ENCODE results near the gene POMP. TPM values are rescaled to one million over a fixed set of nuclear protein-coding genes. Genes with fewer than 3 reads are reported as not detected.

The POMP gene
- total RNA-seq, 2 donors from 2014 or later, result 70.8 to 73.3 TPM

DNA sequence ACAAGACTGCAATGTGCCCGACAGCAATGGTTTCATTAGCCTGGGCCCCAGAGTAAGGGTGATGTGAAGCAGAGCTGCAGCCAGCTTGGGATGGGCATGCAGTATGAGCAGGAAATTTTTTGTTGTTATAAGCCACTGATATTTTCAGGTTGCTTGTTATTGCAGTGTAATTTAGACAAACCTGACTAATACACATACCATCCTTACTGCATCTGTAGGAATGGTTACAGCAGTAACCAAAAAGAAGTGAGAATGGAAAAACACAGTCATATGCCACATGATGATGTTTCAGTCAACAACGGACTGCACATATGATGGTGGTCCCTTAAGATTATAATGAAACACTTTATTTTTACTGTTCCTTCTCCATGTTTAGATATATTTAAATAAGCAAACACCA is 8.6 kb upstream of the POMP start:
- Mint-ChIP-seq H3K4me1 (ENCODE audit: low read depth) (peaks cover 46% of the 10 kb centered on the region), H3K27me3 (ENCODE audit: low read depth) (no peaks in the 10 kb centered on the region), H3K4me3 (peak overlapping the region in 1 of 2 donors; percentile 29), H3K27ac (peak overlapping the region; percentile 14), H3K9me3 (no peaks in the 10 kb centered on the region), H3K36me3 (ENCODE audit: insufficient read depth in 2 of 2) (peaks cover 2 to 5% of the 10 kb centered on the region in 2 donors)
- DNase-seq, result no peak
- ATAC-seq (replicated peaks in 1 of 2), result peak; percentile 78 to 82

DNA sequence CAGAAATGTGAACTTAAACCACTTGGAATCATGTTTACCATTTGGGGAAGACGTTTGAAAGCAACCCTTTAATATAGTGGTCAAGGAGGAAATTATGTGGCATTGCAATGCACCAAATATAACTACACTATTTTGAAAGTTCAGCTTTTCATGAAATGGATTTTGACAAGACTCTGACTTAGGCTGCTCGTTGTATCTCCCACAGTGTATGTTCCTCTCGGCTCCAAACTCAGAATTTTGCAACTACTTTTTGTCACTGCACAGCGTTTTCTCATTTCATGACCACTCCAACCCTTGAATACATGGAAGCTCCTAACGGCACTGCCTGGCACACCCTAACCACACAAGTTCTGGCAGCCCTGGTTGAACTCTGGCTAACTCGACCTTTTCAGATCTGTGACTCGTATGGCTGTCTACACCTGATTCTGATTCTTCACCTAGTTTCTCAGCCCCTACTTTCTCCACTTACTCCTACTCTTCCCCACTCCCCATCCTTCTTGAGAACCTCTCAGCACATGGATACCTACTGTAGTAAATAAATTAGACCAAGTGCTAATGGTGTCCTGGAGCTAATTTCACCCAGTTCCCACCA is 7.0 kb upstream of the POMP start:
- no peaks in the 10 kb centered on the region for H3K9me3 Mint-ChIP-seq
- ATAC-seq (replicated peaks in 1 of 2) (peak in 1 of 2 donors; percentile 30), DNase-seq (no peak)
- H3K36me3 Mint-ChIP-seq (ENCODE audit: insufficient read depth in 2 of 2), result peaks cover 2 to 6% of the 10 kb centered on the region in 2 donors
- H3K4me3 Mint-ChIP-seq, result no peak overlapping the region
- no peaks in the 10 kb centered on the region for H3K27me3 Mint-ChIP-seq (ENCODE audit: low read depth)
- H3K4me1 Mint-ChIP-seq (ENCODE audit: low read depth), result peaks cover 62% of the 10 kb centered on the region
- no peak overlapping the region for H3K27ac Mint-ChIP-seq

DNA sequence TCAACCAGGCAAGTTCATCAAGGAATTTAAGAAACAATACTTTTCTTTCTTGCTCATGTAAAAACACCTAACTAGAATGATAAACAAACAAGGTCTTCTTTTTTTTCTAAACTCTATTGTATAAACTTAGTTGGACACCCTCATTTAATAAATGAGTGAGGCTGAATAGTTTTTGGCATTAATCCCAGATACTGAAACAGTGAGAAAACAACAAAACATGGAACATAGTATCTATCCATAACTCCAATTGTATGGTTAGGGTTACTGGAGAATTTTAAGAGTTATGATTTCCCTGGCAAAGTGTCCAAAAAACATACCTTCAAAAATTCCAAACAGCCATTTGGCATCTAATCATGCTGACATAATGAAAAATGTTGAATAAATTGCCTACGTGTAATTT is 5.8 kb upstream of the POMP start:
- ATAC-seq (replicated peaks in 1 of 2) (no peak), DNase-seq (no peak)
- Mint-ChIP-seq H3K4me3 (no peak overlapping the region), H3K4me1 (ENCODE audit: low read depth) (peaks cover 67% of the 10 kb centered on the region), H3K27ac (no peak overlapping the region), H3K27me3 (ENCODE audit: low read depth) (no peaks in the 10 kb centered on the region), H3K9me3 (no peaks in the 10 kb centered on the region), H3K36me3 (ENCODE audit: insufficient read depth in 2 of 2) (peaks cover 4 to 6% of the 10 kb centered on the region in 2 donors)

DNA sequence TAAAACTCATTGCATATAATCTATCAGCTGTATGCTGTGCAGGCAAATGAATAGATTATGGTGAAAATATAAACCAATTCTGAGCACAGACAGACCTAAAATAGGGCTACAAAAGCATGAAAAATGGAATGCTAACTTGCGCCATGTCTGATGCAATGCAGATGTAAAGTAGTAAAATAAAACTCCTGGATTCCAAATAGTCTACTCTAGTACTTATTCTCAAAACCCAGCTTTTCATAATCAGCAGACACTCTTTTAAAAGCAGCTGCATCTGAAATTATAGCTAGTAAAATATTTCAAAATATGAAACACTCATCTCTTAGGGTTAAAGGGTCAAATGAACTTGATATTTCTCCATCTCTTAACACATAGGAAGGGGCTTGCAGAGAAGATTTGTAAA is 4.7 kb upstream of the POMP start:
- DNase-seq (no peak), ATAC-seq (replicated peaks in 1 of 2) (no peak)
- H3K27ac Mint-ChIP-seq, result no peak overlapping the region
- no peak overlapping the region for H3K4me3 Mint-ChIP-seq
- H3K27me3 Mint-ChIP-seq (ENCODE audit: low read depth), result no peaks in the 10 kb centered on the region
- peaks cover 66% of the 10 kb centered on the region for H3K4me1 Mint-ChIP-seq (ENCODE audit: low read depth)
- H3K9me3 Mint-ChIP-seq, result no peaks in the 10 kb centered on the region
- peaks cover 7 to 12% of the 10 kb centered on the region in 2 donors for H3K36me3 Mint-ChIP-seq (ENCODE audit: insufficient read depth in 2 of 2)

DNA sequence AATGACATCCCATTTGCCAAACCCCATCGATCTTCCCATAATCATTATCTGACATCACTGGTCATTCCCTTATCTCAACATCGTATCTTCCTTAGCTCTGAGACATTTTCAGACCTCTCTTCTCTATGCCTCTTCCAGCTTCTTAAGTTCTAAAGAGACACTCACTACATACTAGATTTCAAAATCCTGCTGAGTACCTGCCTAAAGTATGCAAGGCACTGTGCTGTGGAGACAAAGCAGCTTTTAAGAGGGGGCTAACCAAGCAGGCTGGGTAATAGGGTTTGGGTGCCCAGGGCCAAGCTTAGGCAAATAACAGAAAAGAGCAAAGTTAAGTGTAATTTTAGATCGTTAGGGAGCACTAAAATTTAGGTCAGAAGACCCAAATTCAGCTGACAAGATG is 3.4 kb upstream of the POMP start:
- Mint-ChIP-seq H3K9me3 (no peaks in the 10 kb centered on the region), H3K4me1 (ENCODE audit: low read depth) (peaks cover 62% of the 10 kb centered on the region), H3K27ac (peak overlapping the region; percentile 7), H3K36me3 (ENCODE audit: insufficient read depth in 2 of 2) (peaks cover 8 to 13% of the 10 kb centered on the region in 2 donors), H3K27me3 (ENCODE audit: low read depth) (no peaks in the 10 kb centered on the region), H3K4me3 (peak overlapping the region in 1 of 2 donors; percentile 2)
- no peak for ATAC-seq (replicated peaks in 1 of 2)
- DNase-seq, result no peak

DNA sequence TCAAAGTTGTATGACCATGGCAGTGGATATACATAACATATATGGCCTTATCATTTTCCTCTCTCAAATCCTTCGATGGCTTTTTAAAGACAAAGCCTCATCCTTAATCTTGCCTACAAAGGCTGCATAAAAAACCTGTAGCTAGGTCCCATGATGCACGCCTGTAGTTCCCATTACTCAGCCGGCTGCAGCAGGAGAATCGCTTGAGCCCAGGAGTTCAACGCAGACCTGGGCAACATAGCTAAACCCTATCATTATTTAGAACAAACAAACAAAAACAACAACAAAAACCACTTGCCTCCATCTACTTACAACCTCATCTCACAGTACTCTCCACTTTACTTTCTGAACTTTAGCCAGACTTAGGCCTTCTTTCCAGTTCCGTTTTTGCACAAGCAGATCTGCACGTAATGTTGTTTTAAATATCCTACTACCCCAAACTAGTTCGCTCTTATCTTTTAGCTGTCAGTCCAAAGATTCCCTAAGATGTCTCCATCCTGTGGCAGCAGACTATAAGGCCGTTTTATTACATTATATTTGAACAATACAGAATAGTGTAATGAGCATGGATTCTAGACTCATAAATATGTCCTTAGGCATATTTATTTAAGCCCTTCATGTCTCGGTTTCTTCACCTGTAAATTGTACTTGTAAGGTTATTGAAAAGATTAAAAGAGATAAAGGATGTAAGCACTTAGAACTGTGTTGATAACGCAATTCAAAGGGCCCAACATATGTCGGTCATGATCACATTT is 969 bp upstream of the POMP start:
- peaks cover 66% of the 10 kb centered on the region for H3K4me1 Mint-ChIP-seq (ENCODE audit: low read depth)
- no peak for ATAC-seq (replicated peaks in 1 of 2)
- H3K27me3 Mint-ChIP-seq (ENCODE audit: low read depth), result no peaks in the 10 kb centered on the region
- DNase-seq, result no peak
- H3K36me3 Mint-ChIP-seq (ENCODE audit: insufficient read depth in 2 of 2), result peaks cover 10 to 28% of the 10 kb centered on the region in 2 donors
- no peaks in the 10 kb centered on the region for H3K9me3 Mint-ChIP-seq
- peak overlapping the region; percentile 53 for H3K27ac Mint-ChIP-seq
- peak overlapping the region; percentile 87 to 95 for H3K4me3 Mint-ChIP-seq

DNA sequence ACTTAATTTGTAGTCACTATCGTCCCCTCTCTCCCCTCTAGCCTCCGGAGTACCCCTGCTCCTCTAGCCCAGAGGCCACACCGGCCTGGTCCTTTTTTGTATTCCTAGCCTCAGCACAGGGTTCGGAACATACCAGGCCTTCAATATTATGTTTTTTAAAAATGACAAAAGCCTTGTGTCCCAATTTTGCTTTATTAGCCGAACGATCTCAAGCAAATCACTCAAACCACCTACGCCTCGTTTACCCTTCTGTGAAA is 463 bp upstream of the POMP start:
- peak overlapping the region; percentile 53 for H3K27ac Mint-ChIP-seq
- H3K4me1 Mint-ChIP-seq (ENCODE audit: low read depth), result peaks cover 65% of the 10 kb centered on the region
- peaks cover 10 to 29% of the 10 kb centered on the region in 2 donors for H3K36me3 Mint-ChIP-seq (ENCODE audit: insufficient read depth in 2 of 2)
- DNase-seq (no peak), ATAC-seq (replicated peaks in 1 of 2) (no peak)
- H3K9me3 Mint-ChIP-seq, result no peaks in the 10 kb centered on the region
- peak overlapping the region; percentile 87 to 95 for H3K4me3 Mint-ChIP-seq
- no peaks in the 10 kb centered on the region for H3K27me3 Mint-ChIP-seq (ENCODE audit: low read depth)

DNA sequence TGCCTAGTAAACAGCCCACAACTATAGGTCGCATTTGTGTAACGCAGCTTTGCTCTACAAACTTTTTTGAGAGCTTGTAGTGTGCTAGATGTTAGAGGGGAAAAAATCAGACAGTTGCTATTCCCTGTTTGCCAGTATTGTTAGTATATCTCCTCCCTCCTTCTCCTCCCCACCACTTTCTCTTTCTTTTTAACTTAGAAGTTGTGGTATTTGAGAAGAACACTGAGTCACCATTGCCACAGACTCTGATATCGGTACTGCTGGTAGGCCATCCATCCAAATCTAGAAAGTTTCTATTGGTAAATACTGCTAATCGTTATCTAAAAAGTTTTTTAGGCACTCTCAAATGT is 666 bp downstream of the POMP start:
- no peaks in the 10 kb centered on the region for H3K27me3 Mint-ChIP-seq (ENCODE audit: low read depth)
- peaks cover 10 to 30% of the 10 kb centered on the region in 2 donors for H3K36me3 Mint-ChIP-seq (ENCODE audit: insufficient read depth in 2 of 2)
- peak; percentile 16 to 24 for DNase-seq
- H3K4me1 Mint-ChIP-seq (ENCODE audit: low read depth), result peaks cover 67% of the 10 kb centered on the region
- H3K4me3 Mint-ChIP-seq, result peak overlapping the region; percentile 87 to 95
- peak; percentile 80 to 85 for ATAC-seq (replicated peaks in 1 of 2)
- no peaks in the 10 kb centered on the region for H3K9me3 Mint-ChIP-seq
- peak overlapping the region; percentile 86 for H3K27ac Mint-ChIP-seq

DNA sequence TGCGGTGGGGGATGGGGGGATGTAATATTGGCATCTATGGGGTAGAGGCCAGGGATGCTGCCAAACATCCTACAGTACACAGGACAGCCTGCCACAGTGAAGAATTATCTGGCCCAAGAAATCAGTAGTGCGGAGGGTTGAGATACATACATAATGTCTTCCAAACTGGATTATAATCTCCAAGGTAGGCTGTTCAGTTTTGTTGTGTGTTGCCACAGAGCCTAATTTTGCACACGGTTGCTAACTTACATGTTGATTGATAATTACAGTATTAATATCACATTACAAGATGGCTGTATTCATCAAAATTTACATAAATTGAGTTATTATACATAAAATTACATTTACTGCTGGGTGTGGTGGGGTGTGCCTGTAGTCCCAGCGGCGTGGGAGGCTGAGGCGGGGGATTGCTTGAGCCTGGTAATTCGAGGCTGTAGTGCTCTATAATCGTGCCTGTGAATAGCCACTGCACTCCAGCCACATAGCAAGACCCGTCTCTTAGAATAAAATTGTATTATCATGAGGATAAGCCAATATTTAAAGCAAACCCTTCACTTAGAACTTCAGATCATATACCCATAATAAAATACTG is 8.1 kb downstream of the POMP start:
- Mint-ChIP-seq H3K27me3 (ENCODE audit: low read depth) (no peaks in the 10 kb centered on the region), H3K4me1 (ENCODE audit: low read depth) (peaks cover 26% of the 10 kb centered on the region), H3K4me3 (no peak overlapping the region), H3K9me3 (no peaks in the 10 kb centered on the region), H3K36me3 (ENCODE audit: insufficient read depth in 2 of 2) (peaks cover 24 to 59% of the 10 kb centered on the region in 2 donors), H3K27ac (peak overlapping the region; percentile 46)
- no peak for DNase-seq
- no peak for ATAC-seq (replicated peaks in 1 of 2)

DNA sequence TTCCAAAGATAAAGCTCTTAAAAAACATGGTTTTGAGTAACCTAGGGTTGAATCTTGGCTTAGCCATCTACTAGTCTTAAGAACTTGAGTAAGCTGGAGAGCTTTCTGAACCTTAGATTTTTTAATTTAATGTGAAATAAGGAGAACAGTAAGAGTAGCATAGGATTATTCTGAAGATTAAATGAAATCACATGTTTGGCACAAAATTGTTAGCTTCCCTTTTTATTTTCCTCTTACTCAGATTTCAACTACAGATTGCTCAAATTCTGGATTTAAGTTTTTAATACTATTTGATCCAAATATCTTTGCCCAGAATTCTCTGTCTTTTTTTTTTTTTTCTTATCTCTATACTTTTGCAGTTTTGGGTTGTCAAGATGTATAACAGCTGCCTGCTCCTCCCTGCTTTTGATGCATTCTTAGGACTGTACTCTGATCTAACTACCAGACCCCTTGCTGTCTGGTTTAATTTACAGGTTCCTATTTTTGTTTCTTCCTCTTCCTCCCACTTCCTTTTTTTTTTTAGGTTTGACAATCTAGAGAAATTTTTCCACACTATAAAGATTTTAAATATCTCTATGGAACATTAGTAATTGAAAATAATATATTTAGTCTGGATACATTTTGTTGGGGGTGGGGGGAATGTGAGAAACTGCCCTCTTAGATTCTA is 12.3 kb downstream of the POMP start:
- H3K4me1 Mint-ChIP-seq (ENCODE audit: low read depth), result peaks cover 12% of the 10 kb centered on the region
- no peak for ATAC-seq (replicated peaks in 1 of 2)
- peaks cover 20 to 55% of the 10 kb centered on the region in 2 donors for H3K36me3 Mint-ChIP-seq (ENCODE audit: insufficient read depth in 2 of 2)
- H3K27me3 Mint-ChIP-seq (ENCODE audit: low read depth), result no peaks in the 10 kb centered on the region
- H3K4me3 Mint-ChIP-seq, result no peak overlapping the region
- no peaks in the 10 kb centered on the region for H3K9me3 Mint-ChIP-seq
- no peak for DNase-seq
- peak overlapping the region; percentile 23 for H3K27ac Mint-ChIP-seq

DNA sequence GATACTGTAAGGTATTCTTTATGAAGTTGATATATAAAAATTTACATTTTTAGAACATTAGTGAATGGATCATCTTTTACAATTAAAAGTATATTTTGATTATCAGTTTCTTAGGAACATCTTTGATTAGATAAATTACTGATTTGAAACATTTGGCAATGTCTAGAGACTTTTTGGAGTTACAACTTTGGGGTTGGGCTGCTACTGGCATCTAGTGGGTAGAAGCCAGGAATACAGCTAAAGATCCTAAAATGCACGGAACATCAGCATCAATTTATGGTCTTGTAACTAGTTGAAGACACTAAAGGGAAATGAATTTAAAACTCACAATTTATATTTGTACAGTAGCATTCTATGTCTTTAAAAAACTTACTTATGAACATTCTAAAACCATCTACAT is 19.9 kb downstream of the POMP start:
- ATAC-seq (replicated peaks in 1 of 2), result no peak
- H3K4me1 Mint-ChIP-seq (ENCODE audit: low read depth), result no peaks in the 10 kb centered on the region
- no peak overlapping the region for H3K27ac Mint-ChIP-seq
- H3K4me3 Mint-ChIP-seq, result no peak overlapping the region
- H3K27me3 Mint-ChIP-seq (ENCODE audit: low read depth), result no peaks in the 10 kb centered on the region
- no peak for DNase-seq
- H3K36me3 Mint-ChIP-seq (ENCODE audit: insufficient read depth in 2 of 2), result peaks cover 3 to 16% of the 10 kb centered on the region in 2 donors
- H3K9me3 Mint-ChIP-seq, result no peaks in the 10 kb centered on the region

DNA sequence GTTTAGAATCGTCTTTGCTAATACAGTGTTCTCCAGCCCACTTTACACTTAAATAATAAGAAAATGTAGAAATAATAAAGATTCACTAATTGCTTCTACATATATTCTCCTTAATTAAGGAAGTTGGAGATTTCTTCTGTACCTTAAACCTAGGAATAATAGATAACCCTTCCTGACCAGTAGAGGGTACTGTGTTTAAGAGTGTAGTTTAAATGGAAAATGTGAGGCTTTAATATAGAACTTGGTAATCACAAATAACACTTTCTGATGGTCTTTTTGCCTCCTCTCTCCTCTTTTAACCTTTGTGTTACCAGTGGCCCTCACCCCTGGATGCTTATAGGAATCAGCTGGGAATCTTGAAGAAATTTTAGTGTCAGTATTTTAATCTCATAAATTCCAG is 20.7 kb downstream of the POMP start:
- ATAC-seq (replicated peaks in 1 of 2) (no peak), DNase-seq (no peak)
- Mint-ChIP-seq H3K9me3 (no peaks in the 10 kb centered on the region), H3K36me3 (ENCODE audit: insufficient read depth in 2 of 2) (peaks cover 0 to 8% of the 10 kb centered on the region in 2 donors), H3K27ac (peak overlapping the region; percentile 42), H3K4me3 (no peak overlapping the region), H3K27me3 (ENCODE audit: low read depth) (no peaks in the 10 kb centered on the region), H3K4me1 (ENCODE audit: low read depth) (no peaks in the 10 kb centered on the region)

DNA sequence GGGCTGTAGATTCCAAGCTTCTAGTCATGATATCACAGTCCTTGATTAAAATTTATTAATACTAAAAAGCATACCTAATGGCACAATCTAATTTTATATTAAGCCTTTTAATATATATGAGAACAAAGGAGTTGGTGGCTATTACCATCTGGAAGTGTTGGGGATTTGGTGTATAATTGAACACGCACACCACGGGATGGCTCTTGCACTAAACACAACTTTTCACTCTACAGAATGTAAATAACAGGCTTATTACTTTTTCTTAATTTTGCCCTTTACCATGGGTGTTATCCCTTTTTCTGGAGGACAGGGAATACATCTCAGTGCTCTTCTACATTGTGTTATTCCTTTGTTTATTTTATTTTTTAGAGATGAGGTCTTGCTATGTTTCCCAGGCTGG is 21.6 kb downstream of the POMP start:
- Mint-ChIP-seq H3K9me3 (no peaks in the 10 kb centered on the region), H3K27me3 (ENCODE audit: low read depth) (no peaks in the 10 kb centered on the region), H3K27ac (no peak overlapping the region), H3K4me3 (no peak overlapping the region), H3K36me3 (ENCODE audit: insufficient read depth in 2 of 2) (peaks cover 0 to 7% of the 10 kb centered on the region in 2 donors), H3K4me1 (ENCODE audit: low read depth) (no peaks in the 10 kb centered on the region)
- no peak for DNase-seq
- no peak for ATAC-seq (replicated peaks in 1 of 2)

Measured in activated T-cell treated with anti-CD3 and anti-CD28 coated beads, Interleukin-2, amount 50 U/mL, for 72 hours (primary cell).